Kidney (tissue), 14 donors: Measurements from ENCODE around the gene PCYT1B. TPM values are rescaled to one million over a fixed set of nuclear protein-coding genes. Genes with fewer than 3 reads are reported as not detected.
"Not testable (repeated sequence)": the region's sequence is repeated elsewhere in the genome, so short reads cannot be mapped to it uniquely, and the experiment has no call there.

ENCODE experiments used
- DNase-seq, 5 donors: peaks; one replicate each; pipeline ENCODE4 v3.0.0-alpha.2; 2013 to 2020
- FAIRE-seq: peaks from 2 replicates; lab custom pipeline; 2012; peaks lifted over from hg19 to GRCh38; lab: Jason Lieb, UNC
- H3K27ac ChIP-seq, 2 donors: one replicate each; pipeline ENCODE4 v1.7.0; 2013; ENCODE audit warnings: low read depth in 2 of 2, low read length in 2 of 2, inconsistent platforms in 1 of 2
- H3K27me3 ChIP-seq: one replicate; pipeline ENCODE4 v1.7.1; 2013; ENCODE audit warnings: low read length, inconsistent platforms; ENCODE audit not compliant: control insufficient read depth, insufficient read depth
- H3K36me3 ChIP-seq, 3 donors: one replicate each; pipeline versions ENCODE4 v1.7.0 to v1.7.1; 2013; ENCODE audit warnings: low read length in 3 of 3, control low read depth in 1 of 3, inconsistent platforms in 1 of 3; ENCODE audit not compliant: insufficient read depth in 3 of 3, control insufficient read depth in 2 of 3
- H3K4me1 ChIP-seq, 3 donors: one replicate each; pipeline versions ENCODE4 v1.7.0 to v1.7.1; 2013; ENCODE audit warnings: low read length in 3 of 3, inconsistent platforms in 1 of 3, low read depth in 1 of 3; ENCODE audit not compliant: control insufficient read depth in 2 of 3, insufficient read depth in 2 of 3
- H3K4me3 ChIP-seq, 3 donors: one replicate each; pipeline versions ENCODE4 v1.7.0 to v1.8.1; 2013; ENCODE audit warnings: low read length in 3 of 3, control low read depth in 1 of 3, inconsistent platforms in 1 of 3
- H3K9ac ChIP-seq, 3 donors: one replicate each; pipeline versions ENCODE4 v1.7.0 to v1.7.1; 2013; ENCODE audit warnings: low read length in 3 of 3, control low read depth in 1 of 3, inconsistent platforms in 1 of 3
- H3K9me3 ChIP-seq, 3 donors: one replicate each; pipeline versions ENCODE4 v1.7.0 to v1.7.1; 2013; ENCODE audit warnings: low read length in 3 of 3, control low read depth in 1 of 3, inconsistent platforms in 1 of 3; ENCODE audit not compliant: control insufficient read depth in 2 of 3, insufficient read depth in 1 of 3
- intact Hi-C: fragments of 100-400 bp; cut with DNase I; formaldehyde crosslinking; loops from one replicate; pipeline ENCODE4 v1.11.1; 2022
- polyA plus RNA-seq: library from polyadenylated mRNA; stranded (reverse); fragments of 350-450 nt; fragmentation: Illumina TruSeq; extraction: RNeasy Lipid Tissue Mini Kit (QIAGEN cat#74804); gene quantifications from one replicate; pipeline ENCODE4 v1.2.3, GENCODE V29; 2014; ENCODE audit warnings: low read depth, low replicate concordance; ENCODE audit not compliant: insufficient read depth
- total RNA-seq: library from RNA; stranded (reverse); fragmentation: NEBNext Ultra II Directional; extraction: Animal tissue kit (Norgen Biotek cat#: 25700); gene quantifications from one replicate; pipeline ENCODE4 v1.2.1, GENCODE V29; 2021
- TF ChIP-seq, protein P1 (sequence below): IDR thresholded peaks from 3 replicates; pipeline ENCODE4 v1.5.1; 2012; ENCODE audit warnings: mild to moderate bottlenecking, moderate library complexity, borderline replicate concordance; ENCODE audit not compliant: insufficient read depth; ENCODE audit errors: extremely low read depth
- donor health status: control.
- donor health status: control.
- donor health status: control.
- donor health status: control.
- donor health status: control.
- donor health status: DM: yes; HTN: yes; CAD: no.
- donor health status: Normal renal cell carcinoma (clear cell type).

Gene PCYT1B
- total and polyA plus RNA-seq, 2 donors from 2014 or later = 0.13 to 0.26 TPM

GRCh38 chrX:24657671-24658386 lies 10.7 kb upstream of the PCYT1B start:
- Histone ChIP-seq H3K4me3 (no peak overlapping the region), H3K27me3 (no peaks in the 10 kb centered on the region), H3K36me3 (no peaks in the 10 kb centered on the region), H3K9me3 (no peaks in the 10 kb centered on the region), H3K27ac (no peak overlapping the region), H3K9ac (no peak overlapping the region), H3K4me1 (no peaks in the 10 kb centered on the region)
- intact Hi-C loops = no loop called here
- FAIRE-seq (no peak), DNase-seq (no peak)
- TF ChIP-seq, protein P1, sequence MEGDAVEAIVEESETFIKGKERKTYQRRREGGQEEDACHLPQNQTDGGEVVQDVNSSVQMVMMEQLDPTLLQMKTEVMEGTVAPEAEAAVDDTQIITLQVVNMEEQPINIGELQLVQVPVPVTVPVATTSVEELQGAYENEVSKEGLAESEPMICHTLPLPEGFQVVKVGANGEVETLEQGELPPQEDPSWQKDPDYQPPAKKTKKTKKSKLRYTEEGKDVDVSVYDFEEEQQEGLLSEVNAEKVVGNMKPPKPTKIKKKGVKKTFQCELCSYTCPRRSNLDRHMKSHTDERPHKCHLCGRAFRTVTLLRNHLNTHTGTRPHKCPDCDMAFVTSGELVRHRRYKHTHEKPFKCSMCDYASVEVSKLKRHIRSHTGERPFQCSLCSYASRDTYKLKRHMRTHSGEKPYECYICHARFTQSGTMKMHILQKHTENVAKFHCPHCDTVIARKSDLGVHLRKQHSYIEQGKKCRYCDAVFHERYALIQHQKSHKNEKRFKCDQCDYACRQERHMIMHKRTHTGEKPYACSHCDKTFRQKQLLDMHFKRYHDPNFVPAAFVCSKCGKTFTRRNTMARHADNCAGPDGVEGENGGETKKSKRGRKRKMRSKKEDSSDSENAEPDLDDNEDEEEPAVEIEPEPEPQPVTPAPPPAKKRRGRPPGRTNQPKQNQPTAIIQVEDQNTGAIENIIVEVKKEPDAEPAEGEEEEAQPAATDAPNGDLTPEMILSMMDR = no peak

GRCh38 chrX:24655679-24656078 lies 8.5 kb upstream of the PCYT1B start:
- H3K27me3 ChIP-seq, H3K9me3 ChIP-seq, H3K4me1 ChIP-seq, FAIRE-seq, H3K36me3 ChIP-seq, DNase-seq, H3K4me3 ChIP-seq, H3K27ac ChIP-seq, intact Hi-C loops, H3K9ac ChIP-seq: not testable (repeated sequence)

- H3K36me3 ChIP-seq = no peaks in the 10 kb centered on the region
- H3K9ac ChIP-seq = no peak overlapping the region
- TF ChIP-seq, protein P1 = no peak
- intact Hi-C loops = no loop called here
- no peak overlapping the region for H3K27ac ChIP-seq
- H3K9me3 ChIP-seq = no peaks in the 10 kb centered on the region
- H3K4me3 ChIP-seq = no peak overlapping the region
- no peaks in the 10 kb centered on the region for H3K27me3 ChIP-seq
- peaks cover 0 to 4% (median 0%) of the 10 kb centered on the region in 3 donors for H3K4me1 ChIP-seq
- FAIRE-seq = no peak
- no peak for DNase-seq
Measured at GRCh38 chrX:24651783-24652182, 4.6 kb upstream of the PCYT1B start.

DNA sequence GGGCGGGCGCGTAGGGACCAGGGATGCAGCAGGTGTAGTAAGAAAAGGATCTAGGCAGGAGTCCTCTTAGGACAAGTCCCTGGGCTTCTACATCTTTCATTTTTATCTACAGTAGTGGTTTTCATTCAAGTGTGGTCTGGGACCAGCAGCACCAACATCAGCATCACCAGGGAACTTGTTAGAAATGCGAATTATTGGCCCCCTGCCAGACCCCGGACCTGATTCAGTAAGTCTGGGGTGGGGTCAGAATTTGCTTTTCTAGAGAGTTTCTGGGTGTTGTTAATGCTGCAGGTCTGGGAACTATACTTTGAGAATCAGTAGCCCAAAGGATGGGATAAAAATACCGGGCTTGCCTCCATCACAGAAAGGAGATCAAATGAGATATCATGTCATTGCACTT lies 1.3 kb upstream of the PCYT1B start:
- intact Hi-C loops = no loop called here
- Histone ChIP-seq H3K9me3 (no peaks in the 10 kb centered on the region), H3K9ac (no peak overlapping the region), H3K27me3 (peaks cover 2% of the 10 kb centered on the region), H3K36me3 (no peaks in the 10 kb centered on the region), H3K4me1 (peaks cover 0 to 4% (median 0%) of the 10 kb centered on the region in 3 donors), H3K4me3 (no peak overlapping the region), H3K27ac (no peak overlapping the region)
- TF ChIP-seq, protein P1 = no peak
- no peak for FAIRE-seq
- no peak for DNase-seq
